Activated gamma-delta T cell (primary cell): Measurements from ENCODE around the gene C10orf143.
"Not testable (repeated sequence)": the region's sequence is repeated elsewhere in the genome, so short reads cannot be mapped to it uniquely, and the experiment has no call there.

Experiments used
- DNase-seq: peaks from one replicate; lab custom pipeline; 2025; lab: John Stamatoyannopoulos, UW

C10orf143 gene

GRCh38 chr10:130111852-130112180 is 1.2 kb upstream of the C10orf143 start:
- DNase-seq, result no peak

- peak; percentile 84 for DNase-seq
Measured at GRCh38 chr10:130111113-130111851, 652 bp upstream of the C10orf143 start.

GRCh38 chr10:130109796-130110245 is 809 bp downstream of the C10orf143 start:
- no peak for DNase-seq

GRCh38 chr10:130108934-130109604 is 1.6 kb downstream of the C10orf143 start:
- DNase-seq, result no peak

GRCh38 chr10:130108146-130108545 is 2.5 kb downstream of the C10orf143 start:
- not testable (repeated sequence) for DNase-seq

GRCh38 chr10:130105724-130106123 is 4.9 kb downstream of the C10orf143 start:
- DNase-seq, result no peak

GRCh38 chr10:130099344-130099743 is 11.3 kb downstream of the C10orf143 start:
- no peak for DNase-seq

GRCh38 chr10:130090565-130090964 is 20.1 kb downstream of the C10orf143 start:
- DNase-seq, result not testable (repeated sequence)

- DNase-seq, result no peak
Measured at GRCh38 chr10:130080461-130080814, 30.2 kb downstream of the C10orf143 start.

- no peak for DNase-seq
Measured at GRCh38 chr10:130079614-130080460, 30.8 kb downstream of the C10orf143 start.

GRCh38 chr10:130078120-130078519 is 32.5 kb downstream of the C10orf143 start:
- no peak for DNase-seq

- DNase-seq, result no peak
Measured at GRCh38 chr10:130076681-130077080, 33.9 kb downstream of the C10orf143 start.

GRCh38 chr10:130074639-130075038 is 36.0 kb downstream of the C10orf143 start:
- DNase-seq, result no peak

- DNase-seq, result no peak
Measured at GRCh38 chr10:130073912-130074311, 36.7 kb downstream of the C10orf143 start.

GRCh38 chr10:130072247-130072646 is 38.4 kb downstream of the C10orf143 start:
- no peak for DNase-seq

- no peak for DNase-seq
Measured at GRCh38 chr10:130067893-130068292, 42.7 kb downstream of the C10orf143 start.

GRCh38 chr10:130066743-130067142 is 43.9 kb downstream of the C10orf143 start:
- DNase-seq, result no peak

- no peak for DNase-seq
Measured at GRCh38 chr10:130065251-130065650, 45.4 kb downstream of the C10orf143 start.

GRCh38 chr10:130064783-130065182 is 45.8 kb downstream of the C10orf143 start:
- no peak for DNase-seq

GRCh38 chr10:130062976-130063375 is 47.7 kb downstream of the C10orf143 start:
- DNase-seq, result no peak

GRCh38 chr10:130062201-130062600 is 48.4 kb downstream of the C10orf143 start:
- no peak for DNase-seq

- no peak for DNase-seq
Measured at GRCh38 chr10:130061760-130062159, 48.9 kb downstream of the C10orf143 start.

- DNase-seq, result no peak
Measured at GRCh38 chr10:130054021-130054420, 56.6 kb downstream of the C10orf143 start.
